NK-92 (cell line): ENCODE results near the gene FADS6.

Experiments
- DNase-seq: peaks from one replicate; lab custom pipeline; 2025; ENCODE audit not compliant: unreplicated experiment; lab: John Stamatoyannopoulos, UW

The FADS6 gene

GRCh38 chr17:74892013-74892841 lies 1.2 kb downstream of the FADS6 start:
- DNase-seq = no peak

- DNase-seq = no peak
These were observed 2.9 kb downstream of the FADS6 start for GRCh38 chr17:74890554-74890953.

DNA sequence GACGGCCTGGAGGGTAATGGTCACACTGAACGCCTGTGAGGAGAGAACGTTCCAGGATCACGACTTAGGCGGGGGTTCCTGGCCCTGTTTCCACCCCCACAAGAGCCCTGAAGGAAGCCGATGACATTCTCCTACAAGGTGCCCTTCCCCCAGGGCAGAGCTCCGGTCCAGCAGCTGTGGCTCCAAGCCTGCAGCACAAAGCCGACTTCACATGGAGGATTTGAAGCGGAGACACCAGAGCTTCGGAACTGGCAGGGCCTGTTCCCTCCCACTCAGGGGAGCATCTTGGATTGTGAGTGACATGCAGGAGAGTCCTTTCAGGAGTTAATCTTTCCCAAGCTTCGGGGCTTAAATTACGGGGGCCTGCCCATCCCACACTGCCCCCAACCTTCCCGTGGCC lies 5.0 kb downstream of the FADS6 start:
- DNase-seq = no peak

DNA sequence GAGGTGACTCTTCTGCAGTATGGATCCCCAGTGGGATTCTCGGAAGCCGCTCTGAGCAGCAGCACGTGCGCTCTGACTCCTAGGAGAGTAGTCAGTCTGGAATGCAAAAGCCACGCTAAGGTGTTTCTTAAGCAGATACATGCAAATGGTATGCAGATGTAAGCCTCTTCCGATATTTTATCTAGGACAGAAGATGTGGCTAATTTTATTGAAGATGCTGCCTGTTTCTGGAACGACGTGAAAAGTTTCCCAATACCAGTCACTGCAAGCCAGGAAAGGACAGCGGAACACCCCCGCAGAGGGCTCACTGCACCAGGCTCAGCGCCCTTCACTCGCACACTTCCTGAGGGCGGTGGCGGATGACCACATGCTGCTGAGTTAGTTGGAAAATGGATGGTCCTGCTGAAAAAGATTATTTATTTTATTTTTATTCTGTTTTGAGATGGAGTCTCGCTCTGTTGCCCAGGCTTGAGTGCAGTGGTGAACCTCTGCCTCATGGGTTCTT lies 10.1 kb downstream of the FADS6 start:
- no peak for DNase-seq

GRCh38 chr17:74882517-74883240 lies 10.8 kb downstream of the FADS6 start:
- no peak for DNase-seq

DNA sequence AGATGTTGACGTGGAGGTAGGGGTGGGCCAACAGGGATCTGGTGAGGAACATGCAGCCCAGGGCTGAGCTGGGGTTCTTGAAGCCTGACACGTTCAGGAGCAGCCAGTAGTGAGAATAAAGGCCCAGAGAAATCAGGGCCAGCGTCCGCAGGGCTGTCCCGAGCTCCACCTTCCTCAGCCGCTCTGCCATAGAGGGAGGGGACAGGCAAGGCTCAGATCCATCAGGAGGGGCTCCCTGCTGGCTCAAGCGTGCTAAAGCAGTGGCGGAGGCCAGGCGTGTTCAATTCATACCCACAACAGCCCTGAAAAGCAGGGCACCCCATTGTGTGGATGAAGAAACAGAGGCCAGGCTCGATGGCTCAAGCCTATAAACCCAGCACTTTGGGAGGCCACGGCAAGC lies 12.4 kb downstream of the FADS6 start:
- no peak for DNase-seq

DNA sequence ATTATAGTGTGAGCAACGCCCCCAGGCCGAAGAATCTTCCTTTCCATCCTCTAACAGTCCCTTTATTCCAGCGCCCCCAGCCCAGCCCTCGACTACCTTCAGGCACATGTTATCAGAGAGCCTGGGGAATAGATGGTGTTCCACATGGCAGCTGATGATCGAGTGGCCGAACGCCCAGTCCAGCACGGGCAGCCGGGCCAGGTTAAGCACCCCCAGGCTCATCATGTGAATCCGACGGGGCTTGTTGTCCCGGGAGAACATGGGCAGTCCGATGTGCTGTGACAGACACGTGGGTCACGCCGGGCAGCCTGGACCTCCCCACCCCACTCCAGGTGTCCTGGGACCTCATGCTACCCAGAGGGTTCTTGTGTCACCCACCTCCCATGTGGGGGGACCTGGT lies 14.1 kb downstream of the FADS6 start:
- no peak for DNase-seq

DNA sequence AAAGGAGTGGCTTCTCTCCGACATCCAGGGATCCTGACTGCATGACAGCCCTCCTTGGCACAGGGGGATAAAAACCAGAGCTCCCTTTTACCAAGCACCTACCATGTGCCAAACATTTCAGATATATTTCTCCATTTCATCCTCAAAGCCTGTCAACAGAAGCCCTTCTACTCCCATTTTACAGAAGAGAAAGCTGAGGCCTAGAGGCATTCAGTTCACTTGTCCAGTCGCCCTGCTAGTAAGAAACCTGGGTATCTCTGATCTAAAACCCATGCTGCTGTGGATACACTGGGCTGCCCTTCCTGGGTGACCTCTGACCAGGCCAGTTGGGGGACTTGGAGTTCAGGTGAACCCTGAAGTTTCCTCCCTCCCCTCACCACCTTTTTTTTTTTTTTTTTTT lies 14.8 kb downstream of the FADS6 start:
- DNase-seq = no peak

- no peak for DNase-seq
These were observed 15.6 kb downstream of the FADS6 start for GRCh38 chr17:74877592-74878548.

GRCh38 chr17:74875977-74876593 lies 17.3 kb downstream of the FADS6 start:
- DNase-seq = no peak

DNA sequence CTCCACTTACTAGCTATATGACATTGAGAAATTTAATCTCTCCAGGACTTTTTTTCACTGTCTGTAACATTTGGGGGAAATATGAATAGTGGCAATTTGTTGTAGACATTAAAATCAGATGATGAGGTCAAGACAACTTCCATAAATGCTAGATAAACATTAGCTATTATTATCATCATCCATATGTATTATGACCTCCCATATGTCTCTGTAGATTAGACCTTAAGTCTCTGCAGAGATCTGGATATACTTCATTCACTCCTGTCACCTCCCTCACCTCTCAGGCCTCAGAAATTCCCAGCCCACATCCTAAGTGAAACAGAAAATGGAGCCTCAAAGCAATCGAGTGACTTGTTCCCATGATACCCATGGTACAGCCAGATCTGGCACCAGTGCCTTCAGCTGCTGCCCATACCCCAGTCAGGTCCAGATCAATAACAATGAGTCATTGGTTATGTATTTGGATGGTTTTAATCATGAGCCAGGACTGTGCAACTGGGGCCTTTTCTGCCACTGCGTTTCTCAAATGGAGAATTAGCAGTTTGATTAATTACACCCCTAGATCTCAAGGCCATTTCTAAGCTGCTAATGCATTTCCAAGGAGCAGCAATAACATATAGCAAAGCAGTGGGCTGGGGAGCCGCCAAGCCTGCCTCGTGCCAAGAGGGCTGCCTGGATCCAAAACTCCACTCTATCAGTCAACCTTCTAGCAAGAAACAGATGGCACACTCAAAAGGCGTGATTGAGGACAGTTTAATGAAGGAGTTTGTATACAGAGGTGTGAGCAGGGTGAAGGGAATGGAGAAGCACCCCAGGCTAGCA lies 18.1 kb downstream of the FADS6 start:
- no peak for DNase-seq

DNA sequence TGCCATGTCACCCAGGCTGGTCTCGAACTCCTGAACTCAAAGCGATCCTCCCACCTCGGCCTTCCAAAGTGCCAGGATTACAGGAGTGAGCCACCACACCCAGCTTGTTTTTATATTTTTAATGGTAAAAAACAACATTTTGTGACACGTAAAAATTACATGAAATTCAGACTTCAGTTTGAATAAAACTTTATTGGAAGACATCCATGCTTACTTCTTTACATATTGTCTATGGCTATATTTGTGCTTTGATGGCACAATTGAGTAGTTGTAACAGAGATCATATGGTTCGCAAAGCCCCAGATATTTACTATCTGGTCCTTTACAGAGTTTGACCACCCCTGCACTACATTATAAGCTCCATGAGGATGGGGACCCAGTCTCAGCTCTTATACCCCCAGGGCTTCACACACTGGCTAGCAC lies 18.8 kb downstream of the FADS6 start:
- no peak for DNase-seq

DNA sequence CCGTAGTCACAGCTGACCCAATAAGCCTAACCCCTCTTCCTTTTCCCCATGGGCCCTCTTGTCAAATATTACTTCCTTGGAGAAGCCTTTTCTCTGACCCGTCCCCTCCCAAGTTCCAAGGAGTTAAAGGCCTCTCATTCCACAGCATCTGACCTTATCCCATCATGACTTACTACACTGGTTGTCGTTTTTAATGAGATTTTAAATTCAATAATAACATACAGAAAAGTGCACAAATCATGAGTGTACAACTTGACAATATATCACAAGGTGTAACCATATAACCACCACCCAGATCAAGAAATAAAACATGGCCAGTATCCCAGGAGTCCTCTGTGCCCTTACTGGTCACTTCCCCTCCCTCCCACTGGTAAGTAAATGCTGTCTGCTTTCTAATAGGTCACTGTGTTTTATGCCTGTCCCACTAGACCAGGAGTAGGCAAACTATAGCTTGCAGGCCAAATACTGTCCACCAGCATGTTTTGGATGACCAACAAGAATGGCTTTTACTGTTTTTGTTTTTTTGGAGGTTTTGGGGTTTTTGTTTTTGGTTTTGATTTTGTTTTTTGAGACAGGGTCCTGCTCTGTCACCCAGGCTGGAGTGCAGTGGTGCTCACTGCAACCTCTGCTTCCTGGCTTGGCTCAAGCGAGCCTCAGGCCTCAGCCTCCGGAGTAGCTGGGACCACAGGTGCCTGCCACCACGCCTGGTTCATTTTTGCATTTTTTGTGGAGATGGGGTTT lies 19.4 kb downstream of the FADS6 start:
- DNase-seq = no peak

DNA sequence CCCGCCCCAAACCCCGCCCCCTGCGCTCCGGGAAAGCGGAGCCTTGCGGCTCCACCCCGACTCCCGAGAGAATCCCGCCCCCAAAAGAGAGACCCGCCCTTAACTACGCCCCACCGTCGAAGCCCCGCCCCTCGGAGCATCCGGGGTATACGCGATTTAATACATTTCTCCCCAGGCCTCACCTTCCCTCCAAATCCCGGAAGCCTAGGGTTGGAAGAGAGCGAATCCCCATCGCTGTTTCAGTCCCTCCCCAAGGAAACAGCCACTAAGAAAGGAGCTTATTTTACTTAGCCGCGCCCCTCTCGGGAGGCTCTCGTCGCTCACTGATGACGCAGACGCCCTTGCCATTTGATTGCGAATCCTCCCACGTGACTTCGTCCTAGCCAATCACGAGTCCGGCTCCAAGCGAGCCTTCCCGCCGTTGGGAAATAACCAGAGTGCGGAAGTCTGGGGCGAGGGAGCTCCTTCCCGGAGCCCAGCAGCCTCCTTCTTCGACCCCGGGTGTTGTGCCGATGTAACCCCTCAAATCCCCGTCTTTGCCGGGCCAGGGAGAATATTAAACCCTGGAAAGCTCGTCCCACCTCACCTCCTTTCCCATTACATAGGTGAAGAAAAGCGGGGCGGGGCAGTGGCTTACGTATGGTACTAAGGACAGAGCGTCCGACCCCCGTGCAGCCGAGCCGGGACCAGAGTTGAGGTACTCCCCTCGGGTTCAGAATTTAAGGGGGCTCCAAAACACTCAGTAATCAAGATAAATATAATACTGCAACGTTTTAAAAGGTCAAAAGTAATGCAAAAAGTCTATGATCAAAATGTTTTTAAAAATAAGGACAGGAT lies 20.2 kb downstream of the FADS6 start:
- peak; percentile 93 for DNase-seq

GRCh38 chr17:74872313-74873036 lies 21.0 kb downstream of the FADS6 start, which contains the start of gene FDXR:
FDXR (minus strand) TSS chr17:74872994; CDS start chr17:74872944, 50 bp downstream.
- no peak for DNase-seq

DNA sequence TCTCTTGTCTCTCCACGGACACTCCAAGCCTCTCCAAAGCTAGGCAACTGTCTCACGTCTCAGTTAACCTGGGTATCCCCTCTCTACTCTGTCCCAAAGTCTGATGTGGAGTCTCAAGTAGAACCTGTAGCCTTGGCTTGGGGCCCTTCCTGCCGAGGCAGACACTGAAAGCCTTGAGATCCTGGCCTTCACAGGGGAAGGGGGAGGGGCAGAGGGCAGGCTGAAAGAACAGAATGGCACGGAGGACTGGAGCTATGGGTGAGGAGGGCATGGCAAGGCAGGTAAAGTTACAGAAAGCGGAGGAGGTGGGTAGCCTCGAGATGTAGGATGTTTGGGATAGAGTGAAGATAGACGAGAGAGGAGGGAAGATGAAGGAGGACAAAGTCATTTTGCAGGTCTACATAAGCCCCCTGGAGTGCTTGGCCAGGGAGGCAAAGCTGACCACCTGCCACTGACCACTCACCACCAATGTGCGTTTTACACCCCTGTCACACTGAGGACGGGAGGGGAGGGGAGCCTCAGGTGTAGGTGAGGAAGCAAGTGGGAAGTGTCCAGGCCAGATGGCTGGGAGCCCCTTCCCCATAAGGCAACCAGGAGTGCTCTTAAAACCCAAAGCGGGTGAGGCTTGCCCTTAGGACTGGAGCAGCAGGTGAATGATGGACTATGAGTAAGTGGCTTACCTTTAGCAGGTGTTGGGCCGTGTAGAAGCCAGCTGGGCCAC lies 21.9 kb downstream of the FADS6 start:
- DNase-seq = no peak

DNA sequence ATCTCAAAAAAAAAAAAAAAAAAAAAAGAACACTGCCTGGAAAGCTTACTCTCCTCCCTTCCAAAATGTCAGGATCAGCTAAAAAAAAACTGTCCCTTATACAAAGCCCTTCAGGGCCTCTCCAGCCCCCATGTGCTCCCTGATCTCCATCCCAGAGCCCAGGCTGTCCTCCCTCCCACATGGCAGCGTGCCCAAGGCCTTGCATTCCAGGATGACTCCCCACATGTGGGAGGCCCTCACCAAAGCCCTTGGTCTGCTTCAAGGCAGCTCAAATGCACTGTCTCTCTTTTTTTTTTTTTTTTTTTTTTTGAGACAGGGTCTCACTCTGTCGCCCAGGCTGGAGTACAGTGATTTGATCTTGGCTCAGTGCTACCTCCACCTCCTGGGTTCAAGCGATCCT lies 22.9 kb downstream of the FADS6 start:
- no peak for DNase-seq
